Parathyroid adenoma (tissue), 2 donors: Measurements from ENCODE around the gene NSUN7.
"Not testable (repeated sequence)": the region's sequence is repeated elsewhere in the genome, so short reads cannot be mapped to it uniquely, and the experiment has no call there.

Experiments used
- H2AFZ ChIP-seq: fragments of 300-600 bp; sonication (generic); one replicate; pipeline ENCODE4 v1.7.0; 2017; ENCODE audit warnings: antibody characterized with exemption, mild to moderate bottlenecking
- H3K27ac ChIP-seq: fragments of 300-600 bp; sonication (generic); one replicate; pipeline ENCODE4 v1.7.0; 2017
- H3K27me3 ChIP-seq: fragments of 300-600 bp; sonication (generic); one replicate; pipeline ENCODE4 v1.7.0; 2017; ENCODE audit warnings: low read length; ENCODE audit not compliant: control insufficient read depth, insufficient read depth
- H3K36me3 ChIP-seq: fragments of 300-600 bp; sonication (generic); one replicate; pipeline ENCODE4 v1.7.0; 2017; ENCODE audit warnings: low read length; ENCODE audit not compliant: control insufficient read depth, insufficient read depth
- H3K4me1 ChIP-seq: fragments of 300-600 bp; sonication (generic); one replicate; pipeline ENCODE4 v1.7.0; 2017; ENCODE audit warnings: control low read depth
- H3K4me2 ChIP-seq: fragments of 300-600 bp; sonication (generic); one replicate; pipeline ENCODE4 v1.7.0; 2017; ENCODE audit warnings: low read length
- H3K4me3 ChIP-seq: fragments of 300-600 bp; sonication (generic); one replicate; pipeline ENCODE4 v1.7.0; 2017; ENCODE audit warnings: low read depth, low read length
- H3K79me2 ChIP-seq: fragments of 300-600 bp; sonication (generic); one replicate; pipeline ENCODE4 v1.7.0; 2017; ENCODE audit warnings: control low read depth
- H3K9ac ChIP-seq: fragments of 300-600 bp; sonication (generic); one replicate; pipeline ENCODE4 v1.7.0; 2017; ENCODE audit warnings: mild to moderate bottlenecking
- H3K9me3 ChIP-seq: fragments of 300-600 bp; sonication (generic); one replicate; pipeline ENCODE4 v1.7.0; 2017; ENCODE audit warnings: low read length; ENCODE audit not compliant: control insufficient read depth
- CTCF ChIP-seq: fragments of 300-600 bp; sonication (generic); IDR thresholded peaks from one replicate; pipeline ENCODE4 v1.7.0; 2017; ENCODE audit warnings: antibody characterized with exemption, mild to moderate bottlenecking
- donor health status: primary hyperparathyroidism.

The NSUN7 gene

GRCh38 chr4:40812856-40813255, 63.1 kb downstream of the NSUN7 start:
- Histone ChIP-seq H3K4me1 (no peaks in the 10 kb centered on the region), H3K4me3 (no peak overlapping the region), H3K27ac (no peak overlapping the region), H3K27me3 (no peaks in the 10 kb centered on the region), H3K79me2 (no peaks in the 10 kb centered on the region), H3K9me3 (no peaks in the 10 kb centered on the region), H2AFZ (no peak overlapping the region), H3K9ac (no peak overlapping the region), H3K36me3 (no peaks in the 10 kb centered on the region), H3K4me2 (no peak overlapping the region)
- no peak for TF ChIP-seq CTCF

GRCh38 chr4:40817157-40817556, 67.4 kb downstream of the NSUN7 start:
- H3K36me3 ChIP-seq, H3K4me2 ChIP-seq, H3K79me2 ChIP-seq, H3K27ac ChIP-seq, H2AFZ ChIP-seq, H3K9ac ChIP-seq, H3K4me1 ChIP-seq, H3K9me3 ChIP-seq, H3K4me3 ChIP-seq, H3K27me3 ChIP-seq: not testable (repeated sequence)

GRCh38 chr4:40820101-40820500, 70.3 kb downstream of the NSUN7 start:
- H3K36me3 ChIP-seq = no peaks in the 10 kb centered on the region
- H3K4me2 ChIP-seq = no peak overlapping the region
- H3K4me1 ChIP-seq = no peaks in the 10 kb centered on the region
- H3K4me3 ChIP-seq = no peak overlapping the region
- no peaks in the 10 kb centered on the region for H3K79me2 ChIP-seq
- H3K27me3 ChIP-seq = no peaks in the 10 kb centered on the region
- no peaks in the 10 kb centered on the region for H3K9me3 ChIP-seq
- H3K9ac ChIP-seq = no peak overlapping the region
- no peak overlapping the region for H2AFZ ChIP-seq
- no peak overlapping the region for H3K27ac ChIP-seq
- no peak for TF ChIP-seq CTCF

- TF ChIP-seq CTCF = no peak
- no peak overlapping the region for H3K9ac ChIP-seq
- H3K9me3 ChIP-seq = no peaks in the 10 kb centered on the region
- no peaks in the 10 kb centered on the region for H3K36me3 ChIP-seq
- no peak overlapping the region for H3K27ac ChIP-seq
- H3K79me2 ChIP-seq = no peaks in the 10 kb centered on the region
- H3K4me1 ChIP-seq = no peaks in the 10 kb centered on the region
- H3K4me3 ChIP-seq = no peak overlapping the region
- H3K27me3 ChIP-seq = no peaks in the 10 kb centered on the region
- H3K4me2 ChIP-seq = no peak overlapping the region
- no peak overlapping the region for H2AFZ ChIP-seq
Observed at GRCh38 chr4:40822420-40823166, 72.8 kb downstream of the NSUN7 start.

- H3K4me3 ChIP-seq = no peak overlapping the region
- H2AFZ ChIP-seq = no peak overlapping the region
- H3K9me3 ChIP-seq = no peaks in the 10 kb centered on the region
- no peaks in the 10 kb centered on the region for H3K27me3 ChIP-seq
- no peaks in the 10 kb centered on the region for H3K79me2 ChIP-seq
- no peaks in the 10 kb centered on the region for H3K36me3 ChIP-seq
- no peak overlapping the region for H3K4me2 ChIP-seq
- no peaks in the 10 kb centered on the region for H3K4me1 ChIP-seq
- no peak overlapping the region for H3K27ac ChIP-seq
- TF ChIP-seq CTCF = no peak
- H3K9ac ChIP-seq = no peak overlapping the region
Observed at GRCh38 chr4:40825014-40825838, 75.5 kb downstream of the NSUN7 start.
